Upper lobe of left lung (tissue), 4 donors: Measurements from ENCODE around the gene DNAAF1.

Experiments
- CTCF ChIP-seq, 6 experiments: fragments of 450-650 bp in 4 of 6; fragments of 200-600 bp in 2 of 6; sonication (generic) in 2 of 6; IDR thresholded peaks; one replicate each; pipeline ENCODE4 v1.5.1; 2016 to 2019; ENCODE audit warnings: antibody characterized with exemption in 6 of 6
- EP300 ChIP-seq, 4 donors: sonication (generic); formaldehyde crosslinking; IDR thresholded peaks; one replicate each; pipeline ENCODE4 v1.5.1; 2017; ENCODE audit warnings: antibody characterized with exemption in 4 of 4, control low read depth in 2 of 4
- POLR2AphosphoS5 ChIP-seq, 2 donors: sonication (generic); formaldehyde crosslinking; IDR thresholded peaks; one replicate each; pipeline ENCODE4 v1.5.1; 2017; ENCODE audit warnings: antibody characterized with exemption in 2 of 2

GRCh38 chr16:84124257-84125073 is 20.6 kb upstream of the DNAAF1 start:
- no peak for TF ChIP-seq EP300 (IDR thresholded peaks at IDR 0.05)
- no peak for TF ChIP-seq POLR2AphosphoS5 (IDR thresholded peaks at IDR 0.05)
- TF ChIP-seq CTCF (IDR thresholded peaks at IDR 0.05), result no peak
